Tibial nerve (tissue), 4 donors: Measurements from ENCODE around the gene PCBP3. TPM values are rescaled to one million over a fixed set of nuclear protein-coding genes. Genes with fewer than 3 reads are reported as not detected.

Experiments used
- DNase-seq, 2 donors: peaks; one replicate each; pipeline ENCODE4 v3.0.0-alpha.2; 2019; ENCODE audit warnings: low spot score in 2 of 2
- H3K27ac ChIP-seq, 4 donors: fragments of 200-600 bp; sonication (generic) in 3 of 4; one replicate each; pipeline ENCODE4 v1.5.1; 2017 to 2019; ENCODE audit warnings: mild to moderate bottlenecking in 1 of 4
- H3K27me3 ChIP-seq, 2 donors: fragments of 200-600 bp; sonication (generic) in 1 of 2; one replicate each; pipeline versions ENCODE4 v1.5.1 to v1.6.0; 2017 to 2019
- H3K36me3 ChIP-seq, 3 donors: fragments of 200-600 bp; sonication (generic); one replicate each; pipeline ENCODE4 v1.5.1; 2018 to 2019
- H3K4me1 ChIP-seq, 4 donors: fragments of 200-600 bp; sonication (generic) in 3 of 4; one replicate each; pipeline ENCODE4 v1.5.1; 2017 to 2019
- H3K4me3 ChIP-seq, 4 donors: fragments of 200-600 bp; sonication (generic) in 3 of 4; one replicate each; pipeline ENCODE4 v1.5.1; 2017 to 2019; ENCODE audit warnings: mild to moderate bottlenecking in 1 of 4, moderate library complexity in 1 of 4
- H3K9me3 ChIP-seq, 4 donors: fragments of 200-600 bp; sonication (generic) in 3 of 4; one replicate each; pipeline ENCODE4 v1.5.1; 2017 to 2019
- EP300 ChIP-seq, 2 donors: sonication (generic); formaldehyde crosslinking; IDR thresholded peaks; one replicate each; pipeline ENCODE4 v1.6.1; 2017; ENCODE audit warnings: antibody characterized with exemption in 2 of 2, mild to moderate bottlenecking in 1 of 2
- POLR2A ChIP-seq, 2 donors: fragments of 450-650 bp; IDR thresholded peaks; one replicate each; pipeline ENCODE4 v1.6.1; 2017; ENCODE audit warnings: antibody characterized with exemption in 2 of 2, mild to moderate bottlenecking in 2 of 2, moderate library complexity in 2 of 2
- WGBS, 2 donors: methylation state at CpG; one replicate each; pipeline ENCODE4 v1.1.5; 2018; 5-methylcytosine and 5-hydroxymethylcytosine counted together
- total RNA-seq, 4 donors: library from RNA; depleted of rRNA; stranded (reverse); fragments of >200 nt; gene quantifications; one replicate each; pipeline ENCODE4 v1.1.0, GENCODE V29; 2016
- TF ChIP-seq, protein P1 (sequence below), 5 experiments: fragments of 200-600 bp in 3 of 5; fragments of 450-650 bp in 2 of 5; sonication (generic) in 3 of 5; IDR thresholded peaks; one replicate each; pipeline ENCODE4 v1.5.1; 2016 to 2019; ENCODE audit warnings: antibody characterized with exemption in 5 of 5, mild to moderate bottlenecking in 3 of 5, moderate library complexity in 2 of 5

The PCBP3 gene
- total RNA-seq, 4 donors from 2014 or later = 4.2 to 13.4 (median 9.6) TPM

DNA sequence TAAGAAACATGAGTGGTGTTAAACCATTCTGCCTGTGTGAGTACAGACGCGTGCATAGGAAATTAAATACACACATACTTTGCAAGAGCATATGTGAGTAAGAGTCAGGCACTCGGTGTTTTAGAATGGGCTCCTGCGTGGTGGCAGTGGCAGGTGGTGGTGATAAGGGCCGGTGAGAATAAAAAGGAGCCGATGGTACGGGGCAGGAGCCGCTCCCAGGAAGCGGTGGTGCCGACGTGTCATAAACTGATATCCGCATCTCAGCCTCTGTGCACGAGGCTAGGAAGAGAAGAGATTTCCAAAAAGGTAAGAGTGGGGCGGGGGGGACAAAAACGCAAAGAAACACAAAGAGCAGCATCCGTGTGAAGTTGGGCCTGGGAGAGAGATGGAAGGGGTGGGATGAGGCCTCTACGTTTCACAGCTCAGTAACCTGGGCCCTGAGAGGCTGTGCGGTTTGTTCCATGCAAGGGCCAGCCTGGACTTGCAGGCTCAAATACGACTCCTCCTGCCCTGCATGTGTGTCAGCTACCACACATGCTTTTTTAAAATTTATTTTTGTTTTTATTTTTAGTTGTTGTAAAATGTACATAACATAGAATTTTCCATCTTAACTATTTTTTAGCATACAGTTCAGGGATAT is 210.3 kb downstream of the PCBP3 start:
- Histone ChIP-seq H3K27ac (no peak overlapping the region), H3K4me1 (no peaks in the 10 kb centered on the region), H3K36me3 (peaks cover 0 to 7% (median 0%) of the 10 kb centered on the region in 3 donors), H3K27me3 (no peaks in the 10 kb centered on the region), H3K9me3 (no peaks in the 10 kb centered on the region), H3K4me3 (no peak overlapping the region)
- 92 to 94% methylated on average over 19 of the region's 19 CpGs for WGBS, 2 donors
- TF ChIP-seq, protein P1, sequence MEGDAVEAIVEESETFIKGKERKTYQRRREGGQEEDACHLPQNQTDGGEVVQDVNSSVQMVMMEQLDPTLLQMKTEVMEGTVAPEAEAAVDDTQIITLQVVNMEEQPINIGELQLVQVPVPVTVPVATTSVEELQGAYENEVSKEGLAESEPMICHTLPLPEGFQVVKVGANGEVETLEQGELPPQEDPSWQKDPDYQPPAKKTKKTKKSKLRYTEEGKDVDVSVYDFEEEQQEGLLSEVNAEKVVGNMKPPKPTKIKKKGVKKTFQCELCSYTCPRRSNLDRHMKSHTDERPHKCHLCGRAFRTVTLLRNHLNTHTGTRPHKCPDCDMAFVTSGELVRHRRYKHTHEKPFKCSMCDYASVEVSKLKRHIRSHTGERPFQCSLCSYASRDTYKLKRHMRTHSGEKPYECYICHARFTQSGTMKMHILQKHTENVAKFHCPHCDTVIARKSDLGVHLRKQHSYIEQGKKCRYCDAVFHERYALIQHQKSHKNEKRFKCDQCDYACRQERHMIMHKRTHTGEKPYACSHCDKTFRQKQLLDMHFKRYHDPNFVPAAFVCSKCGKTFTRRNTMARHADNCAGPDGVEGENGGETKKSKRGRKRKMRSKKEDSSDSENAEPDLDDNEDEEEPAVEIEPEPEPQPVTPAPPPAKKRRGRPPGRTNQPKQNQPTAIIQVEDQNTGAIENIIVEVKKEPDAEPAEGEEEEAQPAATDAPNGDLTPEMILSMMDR (IDR thresholded peaks at IDR 0.05) = no peak
- TF ChIP-seq POLR2A (IDR thresholded peaks at IDR 0.05) = no peak
- TF ChIP-seq EP300 (IDR thresholded peaks at IDR 0.05) = no peak
- no peak for DNase-seq

DNA sequence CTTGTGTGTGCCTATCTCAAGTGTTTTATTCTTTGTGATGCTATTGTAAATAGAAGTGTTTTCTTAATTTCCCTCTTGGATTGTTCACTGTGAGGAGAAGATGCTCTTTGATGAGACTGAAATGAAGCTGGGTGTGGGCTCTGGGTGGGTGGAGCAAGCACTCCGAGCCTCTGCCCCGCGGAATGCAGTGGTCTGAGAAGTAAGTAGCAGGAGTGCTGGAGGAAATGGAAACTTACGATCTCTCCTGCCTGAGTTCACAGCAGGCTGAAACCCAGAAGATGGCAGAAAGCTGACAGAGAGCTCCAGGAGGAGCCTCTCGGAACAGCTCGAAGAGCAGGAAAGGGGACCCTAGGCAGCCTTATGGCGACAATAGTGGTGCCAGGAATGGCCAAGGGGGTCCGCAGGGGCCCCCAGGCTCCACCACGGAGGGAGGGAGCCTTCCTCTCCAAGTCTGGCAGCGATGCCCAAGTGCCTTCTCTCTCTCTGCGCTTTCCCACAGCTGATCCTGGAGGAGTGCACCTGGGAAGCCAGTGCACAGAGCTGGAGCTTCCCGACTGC is 211.2 kb downstream of the PCBP3 start:
- Histone ChIP-seq H3K27me3 (no peaks in the 10 kb centered on the region), H3K4me1 (no peaks in the 10 kb centered on the region), H3K9me3 (no peaks in the 10 kb centered on the region), H3K4me3 (no peak overlapping the region), H3K27ac (no peak overlapping the region), H3K36me3 (peaks cover 0 to 7% (median 0%) of the 10 kb centered on the region in 3 donors)
- 57 to 62% methylated on average over 12 of the region's 12 CpGs for WGBS, 2 donors
- no peak for TF ChIP-seq EP300 (IDR thresholded peaks at IDR 0.05)
- TF ChIP-seq, protein P1 (IDR thresholded peaks at IDR 0.05) = no peak
- no peak for TF ChIP-seq POLR2A (IDR thresholded peaks at IDR 0.05)
- no peak for DNase-seq

DNA sequence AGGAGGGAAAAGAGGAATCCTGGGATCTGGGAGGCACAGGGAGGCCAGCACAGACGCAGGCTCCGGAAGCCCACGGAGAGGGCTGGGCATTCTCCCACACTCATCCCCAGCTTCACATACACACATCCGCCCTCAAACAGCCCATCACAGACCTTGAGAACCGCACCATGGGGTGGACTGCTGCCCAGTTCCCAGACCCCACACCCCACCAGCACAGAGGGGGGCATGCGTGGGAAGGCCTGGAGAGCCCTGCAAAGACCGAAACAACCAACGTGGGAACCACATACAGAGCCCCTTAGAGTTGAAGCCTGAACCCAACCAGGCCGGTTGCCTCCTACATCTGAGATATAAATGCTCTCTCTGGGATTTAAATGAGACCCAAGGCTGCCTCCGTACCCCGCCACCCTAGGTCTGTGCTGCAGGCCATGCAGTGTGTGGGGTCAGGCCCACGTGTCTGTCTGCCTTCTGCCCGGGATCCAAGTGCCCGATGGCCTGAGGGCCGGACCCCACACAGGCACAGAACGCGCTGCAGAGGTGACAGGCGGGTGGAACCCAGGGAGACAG is 211.8 kb downstream of the PCBP3 start:
- no peak overlapping the region for H3K4me3 ChIP-seq
- 83 to 84% methylated on average over 15 to 17 of the region's 18 CpGs for WGBS, 2 donors
- no peaks in the 10 kb centered on the region for H3K4me1 ChIP-seq
- H3K9me3 ChIP-seq = no peaks in the 10 kb centered on the region
- TF ChIP-seq EP300 (IDR thresholded peaks at IDR 0.05) (no peak), POLR2A (IDR thresholded peaks at IDR 0.05) (no peak)
- TF ChIP-seq, protein P1 (IDR thresholded peaks at IDR 0.05) = no peak
- H3K36me3 ChIP-seq = peaks cover 0 to 7% (median 0%) of the 10 kb centered on the region in 3 donors
- DNase-seq = no peak
- no peaks in the 10 kb centered on the region for H3K27me3 ChIP-seq
- H3K27ac ChIP-seq = no peak overlapping the region

DNA sequence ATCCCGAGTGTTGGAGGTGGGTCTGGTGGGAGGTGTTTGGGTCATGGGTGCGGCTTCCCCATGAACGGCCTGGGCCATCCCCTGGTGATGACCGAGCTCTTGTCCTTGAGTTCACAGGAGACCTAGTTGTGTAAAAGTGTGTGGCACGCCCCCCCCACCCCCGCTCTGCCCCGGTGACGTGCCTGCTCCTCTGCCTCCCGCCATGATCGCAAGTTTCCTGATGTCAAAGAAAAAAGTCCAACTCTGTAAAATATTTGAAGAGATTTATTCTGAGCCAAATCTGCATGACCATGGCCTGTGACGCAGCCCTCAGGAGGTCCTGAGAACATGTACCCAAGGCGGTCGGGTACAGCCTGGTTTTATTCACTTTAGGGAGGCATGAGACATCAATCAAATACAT is 212.9 kb downstream of the PCBP3 start:
- H3K27ac ChIP-seq = no peak overlapping the region
- peaks cover 0 to 7% (median 0%) of the 10 kb centered on the region in 3 donors for H3K36me3 ChIP-seq
- no peaks in the 10 kb centered on the region for H3K9me3 ChIP-seq
- H3K4me3 ChIP-seq = no peak overlapping the region
- TF ChIP-seq POLR2A (IDR thresholded peaks at IDR 0.05) (no peak), EP300 (IDR thresholded peaks at IDR 0.05) (no peak)
- TF ChIP-seq, protein P1 (IDR thresholded peaks at IDR 0.05) = no peak
- WGBS, 2 donors = 92 to 96% methylated on average over 13 of the region's 13 CpGs
- no peaks in the 10 kb centered on the region for H3K4me1 ChIP-seq
- DNase-seq = no peak
- no peaks in the 10 kb centered on the region for H3K27me3 ChIP-seq

DNA sequence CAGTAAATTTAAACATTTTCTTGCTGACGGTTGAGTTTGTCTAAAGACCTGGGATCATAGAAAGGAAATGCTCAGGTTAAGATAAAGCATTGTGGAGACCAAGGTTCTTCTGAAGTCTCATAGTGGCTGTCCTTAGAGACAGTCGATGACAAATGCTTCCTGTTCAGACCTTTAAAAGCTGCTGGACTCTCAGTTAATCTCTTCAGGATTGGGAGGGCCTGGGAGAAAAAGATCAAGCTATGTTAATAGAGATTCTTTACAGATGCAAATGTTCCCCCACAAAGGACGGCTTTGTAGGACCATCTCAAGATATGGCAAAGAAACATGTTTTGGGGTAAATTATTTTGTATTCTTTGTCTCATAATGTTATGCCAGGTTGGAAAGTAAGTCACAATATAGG is 213.4 kb downstream of the PCBP3 start:
- Histone ChIP-seq H3K27me3 (no peaks in the 10 kb centered on the region), H3K36me3 (peaks cover 0 to 7% (median 0%) of the 10 kb centered on the region in 3 donors), H3K4me3 (no peak overlapping the region), H3K9me3 (no peaks in the 10 kb centered on the region), H3K4me1 (no peaks in the 10 kb centered on the region), H3K27ac (no peak overlapping the region)
- WGBS, 2 donors = 65 to 72% methylated on average over 3 of the region's 3 CpGs
- DNase-seq = no peak
- TF ChIP-seq POLR2A (IDR thresholded peaks at IDR 0.05) (no peak), EP300 (IDR thresholded peaks at IDR 0.05) (no peak)
- TF ChIP-seq, protein P1 (IDR thresholded peaks at IDR 0.05) = no peak
